CD4-positive, alpha-beta T cell treated with Interferon gamma for 1 hour (primary cell): Measurements from ENCODE around the gene PALLD.
"Not testable (repeated sequence)": the region's sequence is repeated elsewhere in the genome, so short reads cannot be mapped to it uniquely, and the experiment has no call there.

Experiments
- DNase-seq: peaks from one replicate; pipeline ENCODE4 v3.0.0-alpha.2; 2020

The PALLD gene

GRCh38 chr4:168679819-168680218 is 183.0 kb downstream of the PALLD start:
- no peak for DNase-seq

GRCh38 chr4:168682898-168683500 is 186.1 kb downstream of the PALLD start:
- no peak for DNase-seq

GRCh38 chr4:168683595-168683994 is 186.7 kb downstream of the PALLD start:
- no peak for DNase-seq

GRCh38 chr4:168685136-168685809 is 188.4 kb downstream of the PALLD start:
- no peak for DNase-seq

- no peak for DNase-seq
Observed at GRCh38 chr4:168688584-168688983, 191.7 kb downstream of the PALLD start.

- DNase-seq, result no peak
Observed at GRCh38 chr4:168689791-168690190, 192.9 kb downstream of the PALLD start.

- DNase-seq, result no peak
Observed at GRCh38 chr4:168690199-168690598, 193.3 kb downstream of the PALLD start.

- no peak for DNase-seq
Observed at GRCh38 chr4:168691631-168692369, 194.9 kb downstream of the PALLD start.

GRCh38 chr4:168693750-168694490 is 197.1 kb downstream of the PALLD start:
- DNase-seq, result no peak

- no peak for DNase-seq
Observed at GRCh38 chr4:168694667-168695066, 197.8 kb downstream of the PALLD start.

GRCh38 chr4:168695288-168695687 is 198.4 kb downstream of the PALLD start:
- DNase-seq, result no peak

- DNase-seq, result no peak
Observed at GRCh38 chr4:168696280-168696679, 199.4 kb downstream of the PALLD start.

GRCh38 chr4:168696826-168697225 is 200.0 kb downstream of the PALLD start:
- no peak for DNase-seq

GRCh38 chr4:168699224-168699878 is 202.5 kb downstream of the PALLD start:
- DNase-seq, result no peak

- no peak for DNase-seq
Observed at GRCh38 chr4:168701061-168701460, 204.2 kb downstream of the PALLD start.

- DNase-seq, result not testable (repeated sequence)
Observed at GRCh38 chr4:168702581-168703087, 205.8 kb downstream of the PALLD start.

- DNase-seq, result no peak
Observed at GRCh38 chr4:168705121-168705520, 208.3 kb downstream of the PALLD start.

- no peak for DNase-seq
Observed at GRCh38 chr4:168707205-168707604, 210.4 kb downstream of the PALLD start.

GRCh38 chr4:168708108-168708507 is 211.3 kb downstream of the PALLD start:
- no peak for DNase-seq

GRCh38 chr4:168710353-168710946 is 213.6 kb downstream of the PALLD start:
- no peak for DNase-seq

GRCh38 chr4:168711197-168712140 is 214.6 kb downstream of the PALLD start:
- no peak for DNase-seq
